HG02885 (cell line): ENCODE results near the gene WNT3A.

Experiments
- ATAC-seq: cut with Tn5 transposase; IDR thresholded peaks from one replicate; pipeline ENCODE4 v1.9.1; 2021; ENCODE audit warnings: mild to moderate bottlenecking; ENCODE audit not compliant: unreplicated experiment, poor library complexity

WNT3A gene

GRCh38 chr1:227998374-227999055 is 8.3 kb upstream of the WNT3A start:
- ATAC-seq: no peak

- ATAC-seq: peak; percentile 79
These were observed 7.5 kb upstream of the WNT3A start for GRCh38 chr1:227999056-227999930.

- ATAC-seq: no peak
These were observed 6.4 kb upstream of the WNT3A start for GRCh38 chr1:228000416-228000815.

GRCh38 chr1:228000836-228001563 is 5.8 kb upstream of the WNT3A start:
- ATAC-seq: no peak

- no peak for ATAC-seq
These were observed 4.9 kb upstream of the WNT3A start for GRCh38 chr1:228001738-228002535.

- ATAC-seq: no peak
These were observed 4.0 kb upstream of the WNT3A start for GRCh38 chr1:228002792-228003191.

- ATAC-seq: no peak
These were observed 3.1 kb upstream of the WNT3A start for GRCh38 chr1:228003461-228004330.

GRCh38 chr1:228004331-228004855 is 2.4 kb upstream of the WNT3A start:
- no peak for ATAC-seq

GRCh38 chr1:228004856-228005462 is 1.8 kb upstream of the WNT3A start:
- no peak for ATAC-seq

GRCh38 chr1:228005511-228006033 is 1.2 kb upstream of the WNT3A start:
- ATAC-seq: no peak

- ATAC-seq: no peak
These were observed 588 bp upstream of the WNT3A start for GRCh38 chr1:228006034-228006785.

- no peak for ATAC-seq
These were observed 427 bp downstream of the WNT3A start for GRCh38 chr1:228007049-228007800.

- no peak for ATAC-seq
These were observed 1.1 kb downstream of the WNT3A start for GRCh38 chr1:228007801-228008341.

- no peak for ATAC-seq
These were observed 1.8 kb downstream of the WNT3A start for GRCh38 chr1:228008391-228009115.

GRCh38 chr1:228009116-228009827 is 2.5 kb downstream of the WNT3A start:
- ATAC-seq: no peak
